ENCODE measurements around the gene VAPA. TPM values are rescaled to one million over a fixed set of nuclear protein-coding genes. Genes with fewer than 3 reads are reported as not detected.

VAPA gene
- total and polyA plus RNA-seq, 9 of the 15 experiments (the other 6 are each of a cell fraction or from before 2014, with no cell fraction given): 219 to 902 (median 526) TPM

DNA sequence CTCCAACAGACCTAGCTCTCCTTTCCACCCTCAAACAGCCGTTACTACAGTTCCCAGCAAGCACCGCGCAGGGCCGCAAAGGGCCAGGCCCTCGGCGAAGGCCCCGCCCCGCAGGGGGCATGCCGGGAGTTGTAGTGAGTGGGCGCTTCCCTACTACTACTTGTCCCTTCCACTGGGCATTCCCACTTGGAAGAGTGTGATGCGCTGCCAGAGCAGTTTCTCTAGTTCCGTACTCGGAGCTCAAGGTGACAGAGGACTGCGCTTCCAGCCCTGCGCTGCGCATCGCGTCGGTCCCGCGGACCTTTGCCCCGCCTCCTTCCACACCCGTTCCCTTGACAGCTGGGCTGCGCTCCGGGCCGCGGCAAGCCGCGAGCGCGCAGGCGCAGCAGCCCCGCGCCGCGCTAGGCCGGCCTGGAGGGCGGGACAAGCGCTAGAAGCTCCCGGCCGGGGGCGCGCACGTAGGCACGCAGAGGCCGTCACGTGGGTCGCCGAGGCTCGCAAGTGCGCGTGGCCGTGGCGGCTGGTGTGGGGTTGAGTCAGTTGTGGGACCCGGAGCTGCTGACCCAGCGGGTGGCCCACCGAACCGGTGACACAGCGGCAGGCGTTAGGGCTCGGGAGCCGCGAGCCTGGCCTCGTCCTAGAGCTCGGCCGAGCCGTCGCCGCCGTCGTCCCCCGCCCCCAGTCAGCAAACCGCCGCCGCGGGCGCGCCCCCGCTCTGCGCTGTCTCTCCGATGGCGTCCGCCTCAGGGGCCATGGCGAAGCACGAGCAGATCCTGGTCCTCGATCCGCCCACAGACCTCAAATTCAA is at the start of gene VAPA (continued):
- TF ChIP-seq, protein P1, sequence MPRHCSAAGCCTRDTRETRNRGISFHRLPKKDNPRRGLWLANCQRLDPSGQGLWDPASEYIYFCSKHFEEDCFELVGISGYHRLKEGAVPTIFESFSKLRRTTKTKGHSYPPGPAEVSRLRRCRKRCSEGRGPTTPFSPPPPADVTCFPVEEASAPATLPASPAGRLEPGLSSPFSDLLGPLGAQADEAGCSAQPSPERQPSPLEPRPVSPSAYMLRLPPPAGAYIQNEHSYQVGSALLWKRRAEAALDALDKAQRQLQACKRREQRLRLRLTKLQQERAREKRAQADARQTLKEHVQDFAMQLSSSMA (CRISPR knock-in tag; IDR thresholded peaks at IDR 0.05): 0 out of 2 replicates have a peak, but pooled peaks have one; percentile 18
- no peak for TF ChIP-seq CCAR2 (IDR thresholded peaks at IDR 0.05; ENCODE audit: low read depth, low read length)
- TF ChIP-seq MED1 (CRISPR knock-in tag; IDR thresholded peaks at IDR 0.05; ENCODE audit: borderline replicate concordance): no peak
- TF ChIP-seq, protein P2, sequence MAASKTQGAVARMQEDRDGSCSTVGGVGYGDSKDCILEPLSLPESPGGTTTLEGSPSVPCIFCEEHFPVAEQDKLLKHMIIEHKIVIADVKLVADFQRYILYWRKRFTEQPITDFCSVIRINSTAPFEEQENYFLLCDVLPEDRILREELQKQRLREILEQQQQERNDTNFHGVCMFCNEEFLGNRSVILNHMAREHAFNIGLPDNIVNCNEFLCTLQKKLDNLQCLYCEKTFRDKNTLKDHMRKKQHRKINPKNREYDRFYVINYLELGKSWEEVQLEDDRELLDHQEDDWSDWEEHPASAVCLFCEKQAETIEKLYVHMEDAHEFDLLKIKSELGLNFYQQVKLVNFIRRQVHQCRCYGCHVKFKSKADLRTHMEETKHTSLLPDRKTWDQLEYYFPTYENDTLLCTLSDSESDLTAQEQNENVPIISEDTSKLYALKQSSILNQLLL (CRISPR knock-in tag; IDR thresholded peaks at IDR 0.05; ENCODE audit: borderline replicate concordance): no peak
- TF ChIP-seq ARNT (IDR thresholded peaks at IDR 0.05): no peak
- TF ChIP-seq, protein P3, sequence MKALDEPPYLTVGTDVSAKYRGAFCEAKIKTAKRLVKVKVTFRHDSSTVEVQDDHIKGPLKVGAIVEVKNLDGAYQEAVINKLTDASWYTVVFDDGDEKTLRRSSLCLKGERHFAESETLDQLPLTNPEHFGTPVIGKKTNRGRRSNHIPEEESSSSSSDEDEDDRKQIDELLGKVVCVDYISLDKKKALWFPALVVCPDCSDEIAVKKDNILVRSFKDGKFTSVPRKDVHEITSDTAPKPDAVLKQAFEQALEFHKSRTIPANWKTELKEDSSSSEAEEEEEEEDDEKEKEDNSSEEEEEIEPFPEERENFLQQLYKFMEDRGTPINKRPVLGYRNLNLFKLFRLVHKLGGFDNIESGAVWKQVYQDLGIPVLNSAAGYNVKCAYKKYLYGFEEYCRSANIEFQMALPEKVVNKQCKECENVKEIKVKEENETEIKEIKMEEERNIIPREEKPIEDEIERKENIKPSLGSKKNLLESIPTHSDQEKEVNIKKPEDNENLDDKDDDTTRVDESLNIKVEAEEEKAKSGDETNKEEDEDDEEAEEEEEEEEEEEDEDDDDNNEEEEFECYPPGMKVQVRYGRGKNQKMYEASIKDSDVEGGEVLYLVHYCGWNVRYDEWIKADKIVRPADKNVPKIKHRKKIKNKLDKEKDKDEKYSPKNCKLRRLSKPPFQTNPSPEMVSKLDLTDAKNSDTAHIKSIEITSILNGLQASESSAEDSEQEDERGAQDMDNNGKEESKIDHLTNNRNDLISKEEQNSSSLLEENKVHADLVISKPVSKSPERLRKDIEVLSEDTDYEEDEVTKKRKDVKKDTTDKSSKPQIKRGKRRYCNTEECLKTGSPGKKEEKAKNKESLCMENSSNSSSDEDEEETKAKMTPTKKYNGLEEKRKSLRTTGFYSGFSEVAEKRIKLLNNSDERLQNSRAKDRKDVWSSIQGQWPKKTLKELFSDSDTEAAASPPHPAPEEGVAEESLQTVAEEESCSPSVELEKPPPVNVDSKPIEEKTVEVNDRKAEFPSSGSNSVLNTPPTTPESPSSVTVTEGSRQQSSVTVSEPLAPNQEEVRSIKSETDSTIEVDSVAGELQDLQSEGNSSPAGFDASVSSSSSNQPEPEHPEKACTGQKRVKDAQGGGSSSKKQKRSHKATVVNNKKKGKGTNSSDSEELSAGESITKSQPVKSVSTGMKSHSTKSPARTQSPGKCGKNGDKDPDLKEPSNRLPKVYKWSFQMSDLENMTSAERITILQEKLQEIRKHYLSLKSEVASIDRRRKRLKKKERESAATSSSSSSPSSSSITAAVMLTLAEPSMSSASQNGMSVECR (CRISPR knock-in tag; IDR thresholded peaks at IDR 0.05): peak; percentile 75
- peak; percentile 98 for TF ChIP-seq PHB (CRISPR knock-in tag; IDR thresholded peaks at IDR 0.05)
- no peak; the same call in 1 of the 2 replicates for TF ChIP-seq ZC3H11A (IDR thresholded peaks at IDR 0.05; ENCODE audit: low read depth, low read length)
- 0 out of 2 replicates have a peak, but pooled peaks have one; percentile 11 for TF ChIP-seq ZFPM2 (CRISPR knock-in tag; IDR thresholded peaks at IDR 0.05)
- 0 out of 2 replicates have a peak, but pooled peaks have one; percentile 24 for TF ChIP-seq GTF2A2 (tag; IDR thresholded peaks at IDR 0.05)
- peak; percentile 88 for TF ChIP-seq HNRNPLL (IDR thresholded peaks at IDR 0.05; ENCODE audit: low read depth, low read length, poor library complexity, severe bottlenecking)
- no peak for TF ChIP-seq ZZZ3 (IDR thresholded peaks at IDR 0.05)
- TF ChIP-seq ZNF311 (CRISPR knock-in tag; IDR thresholded peaks at IDR 0.05): 0 out of 2 replicates have a peak, but pooled peaks have one; percentile 31
- TF ChIP-seq U2AF2 (optimal IDR thresholded peaks at IDR 0.05; ENCODE audit: low read depth, low read length): no peak
- TF ChIP-seq, protein P4, sequence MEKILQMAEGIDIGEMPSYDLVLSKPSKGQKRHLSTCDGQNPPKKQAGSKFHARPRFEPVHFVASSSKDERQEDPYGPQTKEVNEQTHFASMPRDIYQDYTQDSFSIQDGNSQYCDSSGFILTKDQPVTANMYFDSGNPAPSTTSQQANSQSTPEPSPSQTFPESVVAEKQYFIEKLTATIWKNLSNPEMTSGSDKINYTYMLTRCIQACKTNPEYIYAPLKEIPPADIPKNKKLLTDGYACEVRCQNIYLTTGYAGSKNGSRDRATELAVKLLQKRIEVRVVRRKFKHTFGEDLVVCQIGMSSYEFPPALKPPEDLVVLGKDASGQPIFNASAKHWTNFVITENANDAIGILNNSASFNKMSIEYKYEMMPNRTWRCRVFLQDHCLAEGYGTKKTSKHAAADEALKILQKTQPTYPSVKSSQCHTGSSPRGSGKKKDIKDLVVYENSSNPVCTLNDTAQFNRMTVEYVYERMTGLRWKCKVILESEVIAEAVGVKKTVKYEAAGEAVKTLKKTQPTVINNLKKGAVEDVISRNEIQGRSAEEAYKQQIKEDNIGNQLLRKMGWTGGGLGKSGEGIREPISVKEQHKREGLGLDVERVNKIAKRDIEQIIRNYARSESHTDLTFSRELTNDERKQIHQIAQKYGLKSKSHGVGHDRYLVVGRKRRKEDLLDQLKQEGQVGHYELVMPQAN (IDR thresholded peaks at IDR 0.05; ENCODE audit: borderline replicate concordance): 0 out of 2 replicates have a peak, but pooled peaks have one; percentile 2
- peak; percentile 52 for TF ChIP-seq PRPF4 (IDR thresholded peaks at IDR 0.05; ENCODE audit: insufficient read depth, low read depth, low read length, poor library complexity, severe bottlenecking)
